Keratinocyte (primary cell): Measurements from ENCODE around the gene DACT2.

Source experiments
- CTCF ChIP-seq, 3 experiments: IDR thresholded peaks in 1 of 3; conservative IDR thresholded peaks in 1 of 3; optimal IDR thresholded peaks in 1 of 3; 2 replicates in 2 of 3; 3 replicates in 1 of 3; pipeline versions ENCODE3 to v1.5.1; 2011; ENCODE audit warnings: low read length in 3 of 3, mild to moderate bottlenecking in 3 of 3, moderate library complexity in 2 of 3, control low read depth in 1 of 3, inconsistent platforms in 1 of 3; ENCODE audit not compliant: insufficient read depth in 2 of 3; ENCODE audit errors: extremely low read depth in 1 of 3
- EZH2 ChIP-seq: IDR thresholded peaks from one replicate; pipeline ENCODE4 v1.6.1; 2012; ENCODE audit warnings: inconsistent platforms, mild to moderate bottlenecking, low read length, moderate library complexity

- no peak for TF ChIP-seq CTCF (optimal IDR thresholded peaks at IDR 0.05 in 1 of 3, IDR thresholded peaks at IDR 0.05 in 1 of 3, conservative IDR thresholded peaks at IDR 0.05 in 1 of 3; ENCODE audit: extremely low read depth in 1 of 3, insufficient read depth in 2 of 3, low read length in 3 of 3)
- no peak for TF ChIP-seq EZH2
Measured at GRCh38 chr6:168280899-168281245, 38.7 kb downstream of the DACT2 start.
